SKM-1 treated with dmso at 0.1 percent for 144 hours (cell line): ENCODE results near the gene DCDC1.

Experiments
- DNase-seq: peaks from one replicate; lab custom pipeline; 2025; ENCODE audit not compliant: unreplicated experiment; lab: John Stamatoyannopoulos, UW

DCDC1 gene

DNA sequence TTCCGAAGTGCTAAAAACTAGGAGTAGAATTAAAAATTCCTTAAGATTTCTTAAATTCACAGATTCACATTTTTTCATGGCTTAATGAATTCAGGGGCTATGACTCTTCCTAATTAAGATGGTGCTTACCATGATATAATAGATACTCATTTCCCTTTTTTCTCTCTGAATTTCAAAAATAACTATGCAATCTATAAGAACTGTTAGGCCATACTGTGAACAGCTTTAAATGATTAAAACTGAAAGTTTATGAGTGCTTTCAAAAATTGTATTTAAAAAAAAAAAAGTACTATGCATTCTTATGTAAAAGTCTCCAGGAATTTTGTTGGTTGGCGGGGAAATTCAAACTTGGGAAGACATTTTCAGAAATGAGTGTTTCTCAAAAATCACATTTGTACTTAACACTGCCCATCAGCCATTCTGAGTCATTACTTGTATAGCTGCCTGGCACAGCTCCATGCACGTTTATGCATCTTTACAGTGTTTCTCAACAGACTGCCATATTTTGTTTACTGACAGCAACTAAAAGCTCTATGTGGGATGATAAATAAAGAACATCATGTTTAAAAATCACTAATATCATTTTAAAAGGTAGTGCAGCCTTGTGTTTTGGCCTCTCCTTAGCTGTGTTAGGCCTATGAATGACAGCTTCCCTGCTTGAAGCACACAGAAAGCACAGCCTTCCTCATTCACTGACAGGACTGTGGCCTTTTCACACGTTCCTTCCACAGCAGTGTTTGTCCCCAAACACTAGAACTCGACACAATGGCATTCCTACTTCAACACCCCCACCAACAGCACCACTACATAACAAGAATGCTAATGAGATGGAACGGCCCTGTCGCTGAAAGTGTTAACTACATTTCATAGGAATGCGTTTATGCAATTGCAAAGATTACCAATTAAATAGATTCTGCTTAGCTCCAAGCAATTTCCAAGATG is 131.4 kb downstream of the DCDC1 start:
- no peak for DNase-seq

DNA sequence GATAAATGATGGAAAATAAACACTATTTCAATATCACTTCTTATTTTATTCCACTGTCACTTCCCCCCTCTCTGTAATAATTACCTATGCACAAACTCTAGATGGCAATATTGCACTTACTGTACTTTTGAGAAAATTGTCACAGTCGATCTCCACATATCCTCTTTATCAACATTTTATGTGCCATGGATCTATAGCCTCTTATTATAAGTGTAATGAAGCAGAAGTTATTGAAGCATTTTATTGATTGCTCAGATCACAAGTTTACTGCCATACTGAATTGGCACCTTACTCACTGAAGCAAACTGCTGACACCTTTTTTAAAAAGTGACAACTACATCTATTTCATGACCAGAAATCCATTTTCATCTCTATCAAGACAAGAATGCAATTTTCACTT is 133.4 kb downstream of the DCDC1 start:
- DNase-seq: peak; percentile 7

DNA sequence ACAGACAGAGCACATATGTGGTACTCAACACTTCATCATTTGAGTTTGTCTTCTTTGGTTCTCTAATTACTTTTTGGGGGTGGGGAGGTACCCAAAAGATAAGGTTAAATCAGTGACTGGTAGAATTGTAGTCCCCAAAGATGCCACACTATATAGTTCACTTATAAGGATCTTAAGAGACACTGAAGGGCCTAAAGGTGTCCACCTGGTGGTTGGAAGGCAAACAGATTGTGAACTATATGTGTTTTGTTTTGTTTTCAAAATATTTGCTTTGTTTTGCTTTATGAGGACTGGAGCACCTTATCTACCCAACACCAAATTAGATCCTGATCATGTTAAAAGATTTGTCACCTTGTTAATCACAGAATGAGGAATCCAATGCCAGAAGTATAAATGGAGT is 136.1 kb downstream of the DCDC1 start:
- no peak for DNase-seq

DNA sequence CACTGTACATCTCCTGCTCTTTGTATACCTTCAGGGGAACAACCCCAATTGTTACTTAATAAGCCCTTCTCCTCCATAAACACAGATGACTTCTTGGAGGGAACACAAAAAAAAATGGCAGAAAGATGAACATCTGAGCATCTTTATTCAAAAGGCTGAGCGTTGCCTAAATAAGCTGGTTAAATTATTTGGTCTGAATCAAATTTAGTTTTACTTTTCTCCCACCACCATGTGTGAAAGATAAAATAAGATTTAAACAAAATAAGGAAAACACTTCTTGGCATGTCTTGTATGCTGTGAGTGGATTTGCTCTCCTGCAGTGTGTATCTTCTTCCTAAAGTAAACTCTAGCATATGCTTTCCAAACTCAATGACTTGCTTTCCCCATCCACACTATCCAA is 137.9 kb downstream of the DCDC1 start:
- no peak for DNase-seq

DNA sequence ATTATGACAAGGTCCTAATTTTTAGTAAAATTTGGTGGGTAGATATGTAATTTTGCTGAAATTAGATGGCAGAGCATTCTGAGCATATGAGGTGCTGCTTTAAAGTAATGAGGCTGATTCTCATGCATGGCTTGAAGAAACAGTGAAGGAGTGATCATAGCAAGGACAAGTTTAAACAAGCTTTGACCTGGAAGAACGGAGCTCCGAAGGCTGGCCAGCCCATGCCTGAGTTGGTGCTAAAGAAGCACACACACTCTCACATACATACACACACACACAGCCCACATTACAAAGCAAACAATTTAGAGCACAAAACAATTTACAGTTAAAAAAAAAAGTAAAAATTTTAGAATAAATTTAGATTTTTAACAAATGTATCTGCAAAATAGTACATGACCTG is 150.7 kb downstream of the DCDC1 start:
- no peak for DNase-seq

DNA sequence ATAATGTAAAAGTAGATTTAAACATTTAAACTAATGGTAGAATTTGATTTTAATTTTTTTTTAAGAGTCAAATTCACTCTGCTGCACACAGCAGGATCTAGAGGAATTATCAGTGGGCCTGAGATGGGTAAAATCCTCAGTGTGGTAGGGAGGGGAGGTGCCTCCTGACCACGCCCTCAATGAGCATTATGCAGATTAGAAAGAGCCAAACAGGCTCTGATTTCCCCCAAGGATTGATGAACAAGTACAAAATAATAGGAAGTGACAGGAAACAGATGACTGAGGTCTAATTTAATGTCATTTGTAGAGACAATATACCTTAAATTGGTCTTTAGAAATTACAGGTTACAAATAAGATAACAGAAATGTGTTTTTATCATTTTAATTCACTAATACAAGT is 155.2 kb downstream of the DCDC1 start:
- DNase-seq: no peak

DNA sequence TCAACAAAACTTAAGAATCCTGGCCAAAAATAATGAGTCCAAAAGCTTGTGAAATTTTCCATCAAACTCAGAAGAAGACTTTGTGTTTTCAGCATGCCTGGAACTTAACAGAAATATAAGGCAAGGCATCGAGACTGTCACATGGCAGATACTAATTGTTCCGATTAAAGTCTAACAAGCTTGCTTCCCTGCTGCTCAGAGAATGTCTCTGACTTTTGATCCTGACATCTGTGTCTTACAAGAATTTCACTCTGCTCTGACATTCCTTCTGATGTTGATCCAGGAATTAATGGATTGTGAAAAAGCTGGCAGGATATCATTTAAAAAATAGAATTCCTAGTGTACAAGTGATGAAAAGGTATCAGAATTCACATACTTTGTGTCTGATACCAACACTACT is 170.2 kb downstream of the DCDC1 start:
- DNase-seq: no peak

DNA sequence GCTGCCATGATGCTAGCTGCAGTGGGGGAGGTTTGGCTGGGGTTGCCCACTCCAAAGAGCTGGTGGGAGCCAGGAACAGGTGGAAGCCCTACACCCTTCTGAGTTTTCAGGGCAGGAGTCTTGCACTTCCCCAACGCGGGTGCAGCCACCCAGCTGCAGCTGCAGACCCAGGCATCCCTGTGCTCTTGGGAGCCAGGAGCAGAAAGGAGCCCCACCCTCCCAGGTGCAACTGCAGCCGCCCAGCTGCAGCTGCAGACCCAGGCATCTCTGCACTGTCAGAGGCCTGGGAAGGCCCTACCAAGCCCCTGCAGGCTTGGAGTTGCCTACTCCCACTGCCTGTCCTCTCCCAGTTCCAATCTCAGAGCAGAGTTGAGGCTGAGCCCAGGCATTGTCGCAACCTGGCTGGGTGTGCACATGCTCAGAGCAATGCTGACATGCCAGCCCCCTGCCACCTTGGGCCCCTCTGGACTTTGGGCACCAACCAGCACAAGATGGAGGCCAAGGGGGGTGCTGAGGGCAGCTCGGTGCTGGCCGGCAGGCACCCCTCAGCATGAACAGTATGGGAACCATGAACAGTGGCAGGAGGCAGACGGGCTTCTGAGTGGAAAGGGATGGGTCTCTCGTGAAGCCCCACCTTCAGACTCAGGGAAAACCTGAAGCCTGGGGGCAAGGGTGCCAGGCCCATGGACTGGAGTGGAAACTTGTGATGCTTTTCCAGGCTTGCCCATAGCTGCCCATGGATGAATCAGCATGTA is 195.4 kb downstream of the DCDC1 start:
- no peak for DNase-seq

DNA sequence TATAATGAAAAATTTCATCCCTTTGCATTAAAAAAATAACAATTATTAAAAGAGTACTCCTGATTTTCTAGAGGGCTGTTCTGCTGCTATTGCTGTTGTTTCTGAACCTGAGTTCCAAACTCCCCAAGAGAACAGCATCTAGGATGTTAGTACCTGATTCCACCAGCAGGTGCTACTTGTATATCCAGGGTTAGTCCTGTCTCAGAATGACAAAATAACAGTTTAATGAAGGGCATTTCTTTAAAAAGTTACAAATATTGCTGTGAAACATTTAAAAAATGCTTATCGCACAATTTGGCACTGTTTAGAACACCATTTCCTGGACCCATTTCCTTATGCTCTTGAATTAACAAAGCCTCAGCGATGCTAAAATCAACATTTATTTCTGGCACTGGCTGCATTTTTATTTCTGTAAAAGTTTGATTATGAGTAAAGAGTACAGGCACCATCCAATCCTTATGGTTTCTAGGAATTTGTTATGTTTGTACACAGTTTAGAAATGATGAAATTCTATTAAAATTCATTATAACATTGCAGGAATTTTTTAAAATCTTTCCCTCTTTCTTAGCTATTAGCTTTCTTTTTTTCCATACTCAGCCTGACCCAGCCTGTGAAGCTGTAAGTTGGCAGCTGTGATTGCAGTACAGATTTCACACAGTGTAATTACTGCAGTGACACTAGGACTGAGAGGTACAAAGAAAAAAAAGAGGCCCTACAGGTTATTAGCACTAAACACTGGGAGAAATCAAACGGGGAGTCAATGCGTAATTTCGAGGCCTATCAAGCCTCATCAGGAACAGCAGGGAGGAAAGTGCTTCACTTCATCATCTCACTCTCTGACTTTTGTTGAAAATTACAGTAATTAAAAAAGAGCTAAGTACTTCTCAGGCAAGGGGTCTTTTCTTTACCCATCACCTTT is 208.8 kb downstream of the DCDC1 start:
- no peak for DNase-seq

DNA sequence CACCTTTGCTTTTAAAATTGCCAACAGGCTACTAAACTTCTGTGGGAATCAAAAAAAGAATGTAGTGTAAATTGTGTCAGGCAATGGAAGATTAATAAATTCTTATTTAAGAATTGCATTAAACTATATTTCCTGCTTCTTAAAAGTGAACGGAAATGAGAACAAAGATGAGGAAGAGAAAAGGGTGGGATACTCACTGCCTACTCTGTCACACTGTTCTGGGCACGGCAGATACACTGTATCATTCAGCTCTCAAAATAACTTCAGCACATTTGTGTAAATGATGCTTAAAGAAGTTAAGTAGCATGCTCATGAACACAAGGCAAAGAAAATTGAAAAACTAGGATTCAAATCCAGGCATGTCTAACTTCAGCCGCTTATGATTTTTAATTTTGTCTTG is 218.7 kb downstream of the DCDC1 start:
- DNase-seq: no peak

DNA sequence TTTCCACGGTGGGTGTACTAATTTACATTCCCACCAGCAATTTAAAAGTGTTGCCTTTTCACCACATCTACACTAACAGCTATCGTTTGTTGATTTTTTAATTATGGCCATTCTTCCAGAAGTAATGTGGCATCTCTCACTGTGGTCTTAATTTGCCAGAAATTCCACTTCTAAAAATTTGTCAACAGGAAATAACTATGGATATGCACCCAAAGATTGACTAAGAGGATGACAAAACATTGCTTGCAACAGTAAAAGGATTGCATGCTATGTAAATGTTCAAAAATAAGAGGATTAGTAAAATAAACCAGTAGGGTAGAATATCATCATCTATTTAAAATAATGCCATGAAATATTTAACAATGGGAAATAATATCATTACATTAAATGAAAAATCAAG is 219.5 kb downstream of the DCDC1 start:
- no peak for DNase-seq

DNA sequence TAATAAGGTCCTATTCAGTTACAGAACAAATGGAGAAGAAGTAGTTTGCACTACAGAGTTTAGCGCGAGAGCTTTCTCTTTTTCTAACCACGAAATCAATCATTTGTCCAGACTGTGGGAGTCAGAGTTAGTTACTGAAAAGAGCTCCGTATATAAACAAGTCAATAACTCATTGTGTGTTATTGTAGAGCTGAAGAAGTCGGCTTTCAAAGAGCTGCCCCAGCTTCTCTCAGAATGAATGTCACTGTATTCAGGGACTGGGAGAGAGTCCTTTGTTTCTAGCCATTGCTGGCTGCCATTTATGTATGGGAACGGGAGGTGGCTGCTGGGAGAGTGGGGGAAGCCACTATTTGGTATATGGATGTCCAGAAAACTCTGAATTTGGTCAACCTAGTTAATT is 227.8 kb downstream of the DCDC1 start:
- DNase-seq: no peak

DNA sequence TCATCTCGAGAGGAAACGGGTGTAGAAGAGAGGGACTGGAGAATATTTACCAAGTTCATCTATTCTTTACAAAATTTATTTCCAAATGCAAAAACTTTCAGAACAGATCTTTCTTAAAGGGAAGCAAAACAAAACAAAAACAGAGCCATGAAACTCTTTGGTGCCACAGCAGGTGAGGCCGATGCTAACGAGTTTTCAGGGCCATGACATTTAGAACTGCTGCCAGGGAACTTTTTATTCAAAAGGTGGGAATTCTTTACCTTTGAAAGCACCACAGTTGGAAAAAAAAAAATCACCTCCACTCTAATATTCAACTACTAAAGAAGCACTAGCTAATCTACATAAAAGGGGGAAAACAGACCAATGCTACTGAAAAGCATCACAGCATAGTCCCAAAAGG is 230.1 kb downstream of the DCDC1 start:
- DNase-seq: no peak

DNA sequence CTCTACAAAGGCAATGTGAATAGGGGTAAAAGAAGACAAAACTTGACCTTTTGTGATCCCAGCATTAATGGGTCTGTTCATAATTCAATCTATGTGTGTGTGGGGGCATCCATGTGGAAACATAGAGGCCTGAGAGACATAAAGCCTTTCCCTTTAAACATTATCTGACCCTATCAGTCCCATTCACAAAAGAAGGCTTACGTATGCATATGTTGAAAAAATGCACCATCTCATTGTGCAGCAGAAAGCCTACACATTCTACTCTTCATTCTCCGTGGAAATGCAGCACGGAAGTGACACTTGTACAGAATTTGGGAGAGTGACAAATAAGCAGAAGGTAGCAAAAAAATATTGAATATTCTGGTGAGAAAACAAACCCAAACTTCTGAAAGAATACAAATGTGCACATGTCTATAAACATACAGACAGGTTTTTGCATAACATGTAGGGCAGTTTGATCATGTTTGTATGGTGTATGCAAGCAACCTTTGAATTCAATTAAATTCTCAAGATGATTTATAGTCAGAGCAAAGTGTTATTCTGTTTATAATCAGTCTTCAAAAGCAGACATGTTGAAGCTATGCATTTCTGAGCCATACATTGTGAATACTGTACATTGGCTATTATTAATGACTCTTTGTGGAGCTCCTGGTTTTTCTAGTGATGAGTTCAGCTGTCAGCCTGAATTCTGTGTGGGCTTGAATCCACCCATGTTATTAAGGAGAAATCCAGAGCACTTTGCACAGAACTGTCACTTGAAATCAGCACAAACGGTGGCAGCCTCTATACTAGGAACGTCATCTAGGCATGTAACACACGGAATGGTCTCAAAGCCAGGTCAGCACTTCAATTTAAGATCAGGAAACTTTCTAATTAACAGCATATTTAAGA is 236.8 kb downstream of the DCDC1 start:
- DNase-seq: no peak

DNA sequence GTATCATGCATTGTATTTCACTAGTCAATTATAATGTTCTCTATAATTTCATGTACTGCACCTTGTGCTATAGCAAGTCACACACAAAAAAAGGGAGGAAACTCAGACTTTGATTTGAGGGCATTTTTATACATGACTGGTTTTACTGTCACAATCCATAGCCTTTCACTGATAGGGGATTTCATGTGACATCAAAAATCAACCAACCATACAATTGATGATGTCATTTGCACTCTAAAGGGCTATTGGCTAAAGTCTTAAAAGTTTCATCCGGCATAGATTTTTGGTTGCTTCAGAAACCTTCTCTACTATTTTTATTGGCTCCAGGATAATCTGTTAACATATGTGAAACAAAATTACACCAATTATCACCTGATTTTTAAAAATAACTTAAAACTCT is 237.8 kb downstream of the DCDC1 start:
- DNase-seq: no peak

DNA sequence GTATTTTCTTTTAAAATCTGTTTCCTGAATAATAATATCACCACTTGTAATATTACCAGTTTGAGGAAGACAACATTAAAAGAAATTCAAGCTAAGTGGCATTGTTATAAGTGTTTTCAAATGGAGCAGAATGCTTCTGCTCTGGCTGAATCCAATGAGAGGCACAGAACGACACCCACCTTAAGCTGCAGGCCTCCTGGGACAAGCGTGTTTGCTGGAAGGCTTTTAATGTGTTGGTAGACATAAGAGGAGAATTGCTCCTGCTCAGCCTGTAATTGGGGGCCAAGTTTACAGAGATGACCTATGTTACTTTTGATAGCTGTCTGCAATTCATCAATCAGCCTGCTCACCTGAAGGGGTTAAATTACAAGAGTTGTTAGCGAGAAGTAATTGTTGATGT is 242.2 kb downstream of the DCDC1 start:
- DNase-seq: no peak

DNA sequence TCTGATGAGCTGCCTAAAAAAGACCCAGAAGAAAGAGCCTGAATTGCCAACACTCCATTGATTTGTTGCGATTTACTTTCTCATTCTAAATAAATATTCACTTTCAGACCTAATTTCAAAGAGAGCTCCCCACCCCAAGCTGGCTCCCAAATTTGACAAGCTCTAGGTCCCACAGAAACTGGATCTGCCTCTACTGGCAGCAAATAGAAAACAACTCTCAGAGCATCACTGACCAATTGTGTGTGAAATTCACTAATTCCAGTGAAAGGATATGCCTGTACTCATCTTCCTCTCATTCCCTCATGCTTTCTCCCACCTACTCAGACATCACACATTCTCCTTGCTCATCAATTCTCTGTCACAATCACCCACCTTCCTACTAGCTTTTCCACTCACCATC is 249.1 kb downstream of the DCDC1 start:
- DNase-seq: no peak

DNA sequence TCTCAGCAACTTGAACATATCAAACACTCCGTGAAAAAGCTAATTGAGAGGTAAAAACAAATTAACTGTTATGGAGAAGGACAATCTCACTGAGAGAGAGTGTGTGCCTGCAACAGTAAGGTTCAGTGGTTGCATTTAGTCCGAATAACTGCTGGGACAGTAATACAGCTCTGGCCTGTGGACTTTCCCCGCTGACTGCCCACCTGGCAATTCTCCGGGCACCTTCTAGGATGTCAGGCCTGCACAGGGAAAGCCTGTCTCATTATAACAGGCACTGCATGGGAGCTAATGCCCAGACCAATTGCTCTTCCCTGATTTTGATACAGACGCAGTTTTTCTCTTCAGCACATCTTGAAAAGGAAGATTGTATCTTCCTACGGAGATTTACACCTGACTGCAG is 251.0 kb downstream of the DCDC1 start:
- DNase-seq: no peak

DNA sequence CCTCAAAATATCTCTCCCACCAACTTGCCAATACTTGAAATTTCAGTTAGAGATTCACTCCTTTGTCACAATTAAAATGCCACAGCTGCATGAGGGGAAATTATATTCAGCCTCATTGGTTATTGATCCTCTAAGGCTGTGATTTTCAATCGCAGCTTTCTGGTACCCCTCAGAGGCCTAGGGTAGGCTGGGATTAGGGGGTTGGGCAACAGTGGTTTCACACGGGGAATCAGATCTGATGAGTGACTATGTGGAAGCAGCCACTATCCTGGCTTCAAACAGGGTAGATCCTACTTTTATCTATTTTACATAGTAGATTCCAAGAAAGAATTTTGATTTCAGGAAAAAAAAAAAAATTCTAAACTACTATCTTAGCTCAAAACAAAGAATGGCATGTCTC is 252.5 kb downstream of the DCDC1 start:
- DNase-seq: no peak

DNA sequence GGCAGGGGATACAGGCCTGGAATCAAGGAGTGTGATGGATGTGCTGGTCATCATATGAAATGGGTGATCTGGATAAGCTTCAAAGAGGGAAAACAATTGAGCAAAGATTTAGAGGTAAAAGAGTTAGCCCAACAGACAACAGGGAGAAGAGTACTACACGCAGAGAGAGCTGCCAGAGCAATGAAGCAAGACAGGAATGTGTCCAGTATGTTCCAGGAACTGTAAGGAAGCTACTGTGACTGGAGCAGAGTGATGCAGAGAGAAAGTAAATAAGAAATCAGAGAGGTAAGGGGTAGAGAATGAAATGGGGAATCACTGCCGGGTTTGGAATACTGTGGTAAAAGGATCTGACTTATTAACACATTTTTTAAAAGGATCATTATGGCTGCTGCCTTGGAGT is 255.1 kb downstream of the DCDC1 start:
- no peak for DNase-seq
